HUES64 (cell line): ENCODE measurements around the gene COLEC12.

Source experiments
- H3K27ac ChIP-seq: 2 replicates; pipeline ENCODE4 v1.7.0; 2013; ENCODE audit warnings: low read depth, low read length, inconsistent platforms
- H3K27me3 ChIP-seq: 2 replicates; pipeline ENCODE4 v1.6.1; 2013; ENCODE audit warnings: mild to moderate bottlenecking, low read length; ENCODE audit not compliant: insufficient read depth
- H3K36me3 ChIP-seq: 2 replicates; pipeline ENCODE4 v1.6.1; 2013; ENCODE audit warnings: mild to moderate bottlenecking, low read length; ENCODE audit not compliant: insufficient read depth
- H3K4me1 ChIP-seq: 2 replicates; pipeline ENCODE4 v1.6.1; 2013; ENCODE audit warnings: mild to moderate bottlenecking, low read length, moderate library complexity; ENCODE audit not compliant: insufficient read depth
- H3K4me3 ChIP-seq: 2 replicates; pipeline ENCODE4 v1.5.1; 2013; ENCODE audit warnings: mild to moderate bottlenecking, low read length, moderate library complexity
- H3K9ac ChIP-seq: 2 replicates; pipeline ENCODE4 v1.6.1; 2013; ENCODE audit warnings: mild to moderate bottlenecking, low read depth, low read length
- H3K9me3 ChIP-seq: 2 replicates; pipeline ENCODE4 v1.6.1; 2013; ENCODE audit warnings: low read depth, low read length; ENCODE audit not compliant: insufficient read depth
- WGBS: fragments of 150-250, 120-280 bp; methylation state at CpG from one replicate; pipeline ENCODE4 v1.1.7; 2013; ENCODE audit warnings: missing lambda C conversion rate; 5-methylcytosine and 5-hydroxymethylcytosine counted together

COLEC12 gene

DNA sequence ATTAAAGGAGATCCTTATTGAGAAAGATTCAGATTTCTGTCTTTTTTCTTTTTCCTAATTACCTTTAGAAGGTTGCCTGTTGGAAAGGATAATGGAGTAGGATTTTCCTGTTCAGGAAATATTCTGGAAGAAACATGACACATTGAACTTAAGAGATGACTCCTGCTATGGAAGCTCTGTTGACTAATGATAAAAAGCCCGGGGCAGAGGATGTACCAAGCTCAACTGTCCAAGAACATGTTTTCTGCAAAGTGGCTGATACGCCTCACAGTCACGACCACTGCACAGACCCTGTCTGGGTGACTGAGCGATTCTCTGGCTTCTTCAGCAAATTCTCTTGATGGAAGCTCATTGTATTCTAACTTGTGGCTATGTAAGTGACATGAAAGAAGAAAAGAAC lies 146.5 kb downstream of the COLEC12 start:
- WGBS = 94% methylated on average over 4 of the region's 4 CpGs
- H3K9ac ChIP-seq = no peak overlapping the region
- no peak overlapping the region for H3K4me3 ChIP-seq
- no peaks in the 10 kb centered on the region for H3K27me3 ChIP-seq
- H3K9me3 ChIP-seq = no peaks in the 10 kb centered on the region
- no peak overlapping the region for H3K27ac ChIP-seq
- H3K36me3 ChIP-seq = no peaks in the 10 kb centered on the region
- peaks cover 6% of the 10 kb centered on the region; the same call in 1 of the 2 replicates for H3K4me1 ChIP-seq

DNA sequence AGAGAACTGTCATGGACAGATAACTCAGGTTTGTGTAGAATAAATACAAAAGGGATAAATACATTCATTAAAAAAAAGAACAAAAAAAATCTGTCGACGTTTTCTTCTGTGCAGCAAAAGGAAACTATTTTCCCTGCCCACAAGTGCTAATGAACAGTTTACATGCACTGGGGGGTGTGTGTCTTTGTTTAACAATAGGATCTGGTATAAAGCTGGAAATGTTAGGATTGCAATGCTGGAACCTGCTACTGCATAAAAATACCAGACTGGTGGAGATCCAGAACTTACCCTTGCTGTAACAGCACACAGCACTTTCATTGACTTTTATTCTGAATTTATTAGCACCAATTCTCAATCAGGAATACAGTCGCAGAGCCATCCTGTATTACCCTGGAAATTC lies 148.1 kb downstream of the COLEC12 start:
- Histone ChIP-seq H3K9ac (no peak overlapping the region), H3K27me3 (no peaks in the 10 kb centered on the region), H3K4me3 (no peak overlapping the region), H3K36me3 (no peaks in the 10 kb centered on the region), H3K9me3 (no peaks in the 10 kb centered on the region), H3K4me1 (peaks cover 6% of the 10 kb centered on the region; the same call in 1 of the 2 replicates), H3K27ac (no peak overlapping the region)
- 96% methylated on average over 3 of the region's 3 CpGs for WGBS

DNA sequence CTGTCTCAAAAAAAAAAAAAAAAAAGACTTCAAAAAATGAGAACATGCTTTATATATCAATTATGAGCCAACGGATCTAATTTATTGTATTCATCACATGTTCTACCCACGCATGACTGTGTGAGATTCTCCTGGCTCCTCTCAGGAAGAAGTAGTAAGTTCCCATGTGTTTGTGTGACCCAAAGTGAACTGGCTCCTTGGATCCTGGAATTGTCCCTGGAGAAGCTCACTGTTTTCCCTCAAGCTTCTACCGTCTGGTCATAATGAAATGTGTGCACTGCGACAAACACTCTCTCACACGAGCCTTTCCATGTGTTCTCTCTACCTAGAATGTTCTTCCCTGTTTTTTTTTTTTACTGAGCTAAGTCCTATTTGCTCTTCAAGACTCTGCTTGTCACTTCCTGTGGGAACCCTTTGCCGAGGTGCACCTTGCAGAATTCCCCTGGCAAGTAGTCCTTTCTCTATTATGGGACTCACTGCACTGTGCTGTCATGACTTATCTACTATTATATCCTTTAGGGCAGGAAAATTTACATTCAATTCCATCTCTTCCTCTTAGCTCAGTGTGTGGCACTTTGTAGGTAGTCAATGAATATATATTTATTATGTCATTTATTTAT lies 149.4 kb downstream of the COLEC12 start:
- Histone ChIP-seq H3K27me3 (no peaks in the 10 kb centered on the region), H3K4me1 (peaks cover 6% of the 10 kb centered on the region; the same call in 1 of the 2 replicates), H3K36me3 (0 out of 2 replicates have a peak, but pooled peaks cover under 1% of the 10 kb centered on the region), H3K27ac (no peak overlapping the region), H3K9ac (no peak overlapping the region), H3K4me3 (no peak overlapping the region), H3K9me3 (no peaks in the 10 kb centered on the region)
- WGBS = 97% methylated on average over 6 of the region's 6 CpGs

DNA sequence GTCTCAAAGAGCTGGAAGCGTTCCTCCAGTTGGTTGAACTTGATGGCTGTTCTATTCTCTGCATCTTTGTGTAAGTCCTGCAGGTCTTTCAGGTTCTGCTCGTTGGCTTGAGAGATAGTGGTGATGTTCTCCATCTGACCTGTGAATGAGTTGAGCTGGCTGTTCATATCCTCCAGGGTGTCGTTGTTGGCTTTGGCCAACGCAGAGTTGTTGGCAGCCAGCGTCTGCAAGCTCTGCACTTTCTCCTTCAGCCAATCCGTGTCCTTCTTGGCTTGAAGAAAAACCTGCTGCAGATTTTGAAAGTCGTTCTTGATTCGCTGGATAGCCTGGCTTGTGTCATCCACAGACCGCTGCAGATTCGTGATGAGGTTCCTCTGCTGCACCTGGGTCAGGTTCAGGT lies 153.9 kb downstream of the COLEC12 start:
- no peaks in the 10 kb centered on the region for H3K27me3 ChIP-seq
- H3K4me1 ChIP-seq = no peaks in the 10 kb centered on the region
- H3K9me3 ChIP-seq = 0 out of 2 replicates have a peak, but pooled peaks cover 6% of the 10 kb centered on the region
- H3K9ac ChIP-seq = no peak overlapping the region
- no peak overlapping the region for H3K27ac ChIP-seq
- no peak overlapping the region for H3K4me3 ChIP-seq
- WGBS = 94% methylated on average over 10 of the region's 10 CpGs
- H3K36me3 ChIP-seq = 0 out of 2 replicates have a peak, but pooled peaks cover 5% of the 10 kb centered on the region

DNA sequence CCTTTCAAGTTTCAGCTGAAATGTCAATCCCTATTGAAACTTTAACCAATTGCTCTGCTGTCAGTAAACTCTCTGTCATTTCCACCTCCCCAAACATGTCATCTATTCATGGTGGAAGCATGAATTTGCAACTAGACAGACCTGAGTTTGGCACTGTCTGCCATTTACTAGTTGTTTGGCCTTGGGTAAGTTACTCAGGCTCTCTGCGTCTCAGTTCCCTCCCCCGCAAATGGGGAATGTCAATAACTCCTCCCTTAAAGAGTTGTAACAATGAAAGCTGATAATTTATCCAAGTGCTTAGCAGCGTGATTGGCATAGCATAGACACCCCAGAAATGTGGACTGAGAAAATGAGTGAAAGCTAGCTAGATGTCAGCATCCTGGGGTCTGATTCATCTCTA lies 159.4 kb downstream of the COLEC12 start:
- H3K9ac ChIP-seq = no peak overlapping the region
- no peaks in the 10 kb centered on the region for H3K4me1 ChIP-seq
- H3K27ac ChIP-seq = no peak overlapping the region
- 0 out of 2 replicates have a peak, but pooled peaks cover 5% of the 10 kb centered on the region for H3K36me3 ChIP-seq
- WGBS = 92% methylated on average over 3 of the region's 3 CpGs
- no peaks in the 10 kb centered on the region for H3K27me3 ChIP-seq
- 0 out of 2 replicates have a peak, but pooled peaks cover 6% of the 10 kb centered on the region for H3K9me3 ChIP-seq
- no peak overlapping the region for H3K4me3 ChIP-seq

DNA sequence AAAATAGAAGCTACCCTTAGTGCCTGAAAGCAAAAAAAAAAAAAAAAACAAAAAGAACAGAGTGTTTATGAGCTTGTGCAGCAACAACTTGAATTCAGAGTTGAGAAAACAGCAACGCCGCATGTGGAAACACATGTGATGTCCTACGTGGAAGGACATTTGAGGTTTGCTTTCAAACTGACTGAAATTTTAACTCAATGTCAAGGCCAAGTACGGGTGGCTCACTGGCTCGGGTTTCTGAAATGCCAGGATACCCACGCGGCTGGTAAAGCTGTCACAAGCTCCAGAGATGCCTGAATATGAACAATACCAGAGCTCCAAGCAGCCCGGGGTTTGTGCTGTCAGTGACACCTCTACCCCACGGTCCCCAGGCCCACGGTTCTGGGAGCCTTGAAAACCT lies 160.5 kb downstream of the COLEC12 start:
- no peak overlapping the region for H3K9ac ChIP-seq
- no peaks in the 10 kb centered on the region for H3K27me3 ChIP-seq
- no peak overlapping the region for H3K27ac ChIP-seq
- H3K9me3 ChIP-seq = no peaks in the 10 kb centered on the region
- no peaks in the 10 kb centered on the region for H3K4me1 ChIP-seq
- H3K36me3 ChIP-seq = no peaks in the 10 kb centered on the region
- no peak overlapping the region for H3K4me3 ChIP-seq
- 92% methylated on average over 10 of the region's 10 CpGs for WGBS

DNA sequence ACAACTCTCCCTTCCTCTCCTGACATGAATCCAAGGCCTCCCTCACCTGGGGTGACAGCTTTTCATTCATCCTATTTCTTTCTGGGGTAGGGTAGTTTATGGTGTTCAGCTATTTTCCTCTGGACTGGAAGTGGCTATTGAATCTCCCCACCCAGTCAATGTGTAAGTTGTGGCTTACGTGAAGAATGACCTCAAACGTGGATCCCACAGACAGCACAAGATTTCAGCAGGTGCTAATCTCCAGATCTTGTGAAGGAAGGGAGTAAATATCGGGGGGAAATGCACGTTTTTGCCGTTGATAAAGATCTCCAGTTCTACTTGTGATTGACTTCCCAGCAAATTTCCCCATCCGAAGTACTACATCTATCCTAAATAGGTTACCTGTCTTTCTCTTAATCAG lies 161.3 kb downstream of the COLEC12 start:
- Histone ChIP-seq H3K4me3 (no peak overlapping the region), H3K27me3 (no peaks in the 10 kb centered on the region), H3K36me3 (no peaks in the 10 kb centered on the region), H3K9me3 (no peaks in the 10 kb centered on the region), H3K9ac (no peak overlapping the region), H3K27ac (no peak overlapping the region), H3K4me1 (no peaks in the 10 kb centered on the region)
- 94% methylated on average over 6 of the region's 6 CpGs for WGBS

DNA sequence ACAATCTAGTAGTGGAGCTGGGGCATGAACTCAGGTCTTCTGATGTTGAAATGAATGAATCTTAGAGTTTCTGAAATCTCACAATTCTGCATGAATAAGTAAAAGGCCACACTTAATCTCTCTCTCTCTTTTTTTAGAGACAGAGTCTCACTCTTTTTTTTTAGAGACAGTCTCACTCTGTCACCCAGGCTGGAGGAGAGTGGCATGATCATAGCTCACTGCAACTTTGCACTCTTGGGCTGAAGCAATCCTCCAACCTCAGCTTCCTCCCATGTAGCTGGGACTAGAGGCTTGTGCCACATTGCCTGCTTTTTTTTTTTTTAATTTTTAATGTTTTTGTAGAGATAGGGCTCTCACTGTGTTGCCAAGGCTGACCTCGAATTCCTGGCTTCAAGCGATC lies 163.8 kb downstream of the COLEC12 start:
- no peaks in the 10 kb centered on the region for H3K4me1 ChIP-seq
- H3K9me3 ChIP-seq = no peaks in the 10 kb centered on the region
- WGBS = 95% methylated on average over 2 of the region's 2 CpGs
- no peak overlapping the region for H3K9ac ChIP-seq
- H3K4me3 ChIP-seq = no peak overlapping the region
- no peak overlapping the region for H3K27ac ChIP-seq
- H3K36me3 ChIP-seq = no peaks in the 10 kb centered on the region
- H3K27me3 ChIP-seq = no peaks in the 10 kb centered on the region

DNA sequence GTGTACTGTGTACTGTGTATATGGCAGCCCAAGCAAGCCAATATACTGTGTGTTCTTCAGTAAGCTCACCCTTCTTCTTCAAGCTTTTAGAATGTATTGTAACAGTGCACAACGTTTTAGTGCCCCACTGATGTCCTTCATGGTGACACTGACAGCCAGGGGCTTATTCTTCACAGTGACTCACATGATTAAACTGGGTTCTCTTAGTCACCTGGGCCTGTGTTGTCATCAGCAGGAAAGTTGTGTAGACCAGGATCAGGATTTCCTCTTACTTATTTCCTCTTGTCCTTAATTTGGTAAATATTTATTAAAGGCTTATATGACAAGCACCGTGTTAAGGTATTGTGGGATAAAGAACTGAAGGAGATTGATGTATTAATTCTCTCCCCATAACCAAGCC lies 164.8 kb downstream of the COLEC12 start:
- H3K27me3 ChIP-seq = no peaks in the 10 kb centered on the region
- no peak overlapping the region for H3K4me3 ChIP-seq
- no peak overlapping the region for H3K9ac ChIP-seq
- no peaks in the 10 kb centered on the region for H3K4me1 ChIP-seq
- no peaks in the 10 kb centered on the region for H3K36me3 ChIP-seq
- no peaks in the 10 kb centered on the region for H3K9me3 ChIP-seq
- no peak overlapping the region for H3K27ac ChIP-seq
- 61% methylated on average over 1 of the region's 2 CpGs for WGBS

DNA sequence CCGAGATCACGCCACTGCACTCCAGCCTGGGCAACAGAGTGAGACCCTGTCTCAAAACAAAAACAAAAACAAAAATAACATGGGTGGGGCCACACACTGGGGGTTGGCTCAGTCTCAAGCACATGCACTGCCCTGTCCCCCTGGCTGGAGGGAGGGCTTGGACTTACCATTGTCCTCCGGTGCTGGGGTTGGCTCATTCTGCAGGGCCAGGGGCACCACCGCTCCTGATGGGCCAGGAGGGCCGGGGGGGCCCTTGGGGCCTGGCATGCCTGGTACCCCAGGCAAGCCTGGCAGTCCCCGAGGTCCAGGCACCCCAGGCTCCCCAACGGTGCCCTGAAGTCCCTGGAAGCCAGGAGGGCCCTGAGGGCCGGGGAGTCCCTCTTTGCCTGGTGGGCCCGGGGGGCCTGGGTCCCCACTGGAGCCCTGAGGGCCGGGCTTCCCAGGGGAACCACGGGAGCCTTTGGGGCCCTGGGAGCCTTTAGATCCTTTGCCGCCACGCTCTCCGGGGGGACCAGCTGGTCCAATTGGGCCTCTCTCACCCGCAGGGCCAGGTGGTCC lies 165.8 kb downstream of the COLEC12 start:
- Histone ChIP-seq H3K27me3 (no peaks in the 10 kb centered on the region), H3K36me3 (no peaks in the 10 kb centered on the region), H3K4me1 (no peaks in the 10 kb centered on the region), H3K27ac (no peak overlapping the region), H3K9me3 (no peaks in the 10 kb centered on the region), H3K4me3 (no peak overlapping the region), H3K9ac (no peak overlapping the region)
- WGBS = 93% methylated on average over 15 of the region's 15 CpGs

DNA sequence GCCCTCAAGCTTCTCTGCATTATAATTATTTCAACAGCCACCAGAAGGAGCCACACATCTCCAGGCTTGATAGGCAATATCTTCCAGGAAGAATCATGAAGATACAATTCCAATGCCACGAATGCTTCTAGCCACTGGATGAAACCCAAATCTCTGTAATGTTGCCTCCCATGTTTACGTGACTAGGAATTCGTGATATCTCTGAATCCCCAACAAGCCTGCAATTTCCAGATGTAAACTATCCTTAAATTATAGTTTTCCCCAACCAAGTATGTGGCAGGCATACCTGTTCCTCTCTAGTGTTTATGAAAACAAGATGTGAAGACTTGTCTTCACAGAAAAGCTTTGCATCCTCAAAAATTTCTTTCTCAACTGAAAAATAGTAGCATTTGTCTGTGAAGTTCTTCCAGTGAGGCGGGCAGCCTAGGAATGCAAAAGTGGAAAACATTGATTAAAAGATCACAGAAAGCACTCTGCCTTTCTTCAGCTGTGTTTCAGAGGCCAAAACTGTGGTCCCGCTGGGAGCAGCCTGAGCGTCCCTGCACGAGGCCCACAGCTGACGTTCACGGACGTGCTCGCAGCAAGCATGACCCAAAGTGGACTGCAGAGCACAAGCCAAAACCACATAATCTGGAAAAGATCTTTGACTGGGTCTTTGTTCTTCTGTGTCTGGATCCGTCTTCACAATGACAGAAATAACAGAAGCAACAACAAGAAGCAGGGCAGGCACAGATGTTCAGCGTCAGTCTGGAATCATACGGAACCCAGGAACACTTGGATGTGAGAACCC lies 167.6 kb downstream of the COLEC12 start:
- Histone ChIP-seq H3K4me3 (no peak overlapping the region), H3K27me3 (no peaks in the 10 kb centered on the region), H3K4me1 (no peaks in the 10 kb centered on the region), H3K9me3 (no peaks in the 10 kb centered on the region), H3K9ac (no peak overlapping the region), H3K27ac (no peak overlapping the region), H3K36me3 (no peaks in the 10 kb centered on the region)
- WGBS = 93% methylated on average over 14 of the region's 14 CpGs
